Esophagus muscularis mucosa (tissue), 4 donors: Measurements from ENCODE around the gene ARF1. TPM values are rescaled to one million over a fixed set of nuclear protein-coding genes. Genes with fewer than 3 reads are reported as not detected.

Source experiments
- DNase-seq: peaks from one replicate; pipeline ENCODE4 v3.0.0-alpha.2; 2017; ENCODE audit errors: extremely low spot score
- H3K27ac ChIP-seq, 4 donors: fragments of 200-600 bp; sonication (generic); replicated peaks in 1 of 4; 1 replicate in 3 of 4; 2 replicates in 1 of 4; pipeline ENCODE4 v1.5.1; 2016 to 2019; ENCODE audit warnings: mild to moderate bottlenecking in 1 of 4
- H3K27me3 ChIP-seq, 4 donors: fragments of 200-600 bp; sonication (generic); one replicate each; pipeline versions ENCODE4 v1.5.1 to v1.6.0; 2016 to 2019
- H3K36me3 ChIP-seq, 4 donors: fragments of 200-600 bp; sonication (generic); one replicate each; pipeline ENCODE4 v1.5.1; 2016 to 2019
- H3K4me1 ChIP-seq, 4 donors: fragments of 200-600 bp; sonication (generic); one replicate each; pipeline ENCODE4 v1.5.1; 2016 to 2019
- H3K4me3 ChIP-seq, 4 donors: fragments of 200-600 bp; sonication (generic); 1 replicate in 2 of 4; 2 replicates in 2 of 4; pipeline ENCODE4 v1.5.1; 2016 to 2019; ENCODE audit warnings: mild to moderate bottlenecking in 4 of 4, moderate library complexity in 1 of 4
- H3K9me3 ChIP-seq, 4 donors: fragments of 200-600 bp; sonication (generic); 1 replicate in 3 of 4; 2 replicates in 1 of 4; pipeline ENCODE4 v1.5.1; 2016 to 2019
- CTCF ChIP-seq, 3 experiments: fragments of 200-600 bp in 2 of 3; fragments of 450-650 bp in 1 of 3; sonication (generic) in 2 of 3; IDR thresholded peaks; one replicate each; pipeline ENCODE4 v1.5.1; 2017 to 2019; ENCODE audit warnings: antibody characterized with exemption in 3 of 3, mild to moderate bottlenecking in 2 of 3, moderate library complexity in 1 of 3
- EP300 ChIP-seq: sonication (generic); formaldehyde crosslinking; IDR thresholded peaks from one replicate; pipeline ENCODE4 v1.6.1; 2017; ENCODE audit warnings: antibody characterized with exemption
- POLR2A ChIP-seq: fragments of 450-650 bp; IDR thresholded peaks from one replicate; pipeline ENCODE4 v1.6.1; 2017; ENCODE audit warnings: antibody characterized with exemption, moderate library complexity, mild to moderate bottlenecking, low read depth
- POLR2AphosphoS5 ChIP-seq, 2 donors: sonication (generic); formaldehyde crosslinking; IDR thresholded peaks; one replicate each; pipeline ENCODE4 v1.6.1; 2017; ENCODE audit warnings: antibody characterized with exemption in 2 of 2
- WGBS: methylation state at CpG from one replicate; pipeline ENCODE4 v1.1.5; 2018; 5-methylcytosine and 5-hydroxymethylcytosine counted together
- intact Hi-C: fragments of 100-400 bp; cut with DNase I; formaldehyde crosslinking; loops from one replicate; pipeline ENCODE4 v1.15.1; 2023
- total RNA-seq, 4 donors: library from RNA; depleted of rRNA; stranded (reverse); fragments of >200 nt; gene quantifications; one replicate each; pipeline versions ENCODE4 v1.1.0 to v1.2.1, GENCODE V29; 2016

Gene ARF1
- total RNA-seq, 4 donors from 2014 or later, result 238 to 392 (median 346) TPM

DNA sequence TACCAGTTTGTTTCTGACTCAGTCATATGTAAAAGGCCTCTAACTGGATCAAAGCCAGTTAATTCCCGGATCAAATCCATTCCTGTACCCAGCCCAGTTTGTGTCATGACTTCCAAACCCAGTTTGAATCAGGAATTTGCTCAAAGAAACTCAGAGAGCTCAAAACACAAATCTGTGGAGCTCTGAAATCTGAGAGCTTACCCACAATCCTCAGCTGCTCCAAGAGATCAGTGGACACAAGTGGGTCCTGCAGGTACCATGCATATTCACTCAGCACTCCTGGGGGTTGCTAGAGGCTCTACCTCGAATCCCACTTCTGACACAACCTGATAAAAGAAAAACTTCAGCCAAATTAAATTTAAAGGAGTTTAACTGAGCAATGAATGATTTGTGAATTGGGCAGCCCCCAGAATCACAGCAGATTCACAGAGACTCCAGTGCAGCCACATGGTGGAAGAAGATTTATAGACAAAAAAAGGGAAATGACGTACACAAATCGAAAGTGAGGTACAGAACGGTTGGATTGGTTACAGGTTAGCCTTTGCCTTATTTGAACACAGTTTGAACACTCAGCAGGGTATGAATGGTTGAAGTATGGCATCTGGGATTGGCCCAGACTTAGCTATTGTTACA lies 38.5 kb downstream of the ARF1 start:
- 59% methylated on average over 5 of the region's 5 CpGs for WGBS
- no peak for TF ChIP-seq EP300
- no peak for TF ChIP-seq CTCF (IDR thresholded peaks at IDR 0.05)
- no peak for TF ChIP-seq POLR2AphosphoS5 (IDR thresholded peaks at IDR 0.05)
- TF ChIP-seq POLR2A, result no peak
- Histone ChIP-seq H3K9me3 (no peaks in the 10 kb centered on the region), H3K27ac (no peak overlapping the region), H3K27me3 (no peaks in the 10 kb centered on the region), H3K4me3 (no peak overlapping the region), H3K4me1 (no peaks in the 10 kb centered on the region), H3K36me3 (no peaks in the 10 kb centered on the region)
- DNase-seq, result no peak
- intact Hi-C loops, result no loop called here

DNA sequence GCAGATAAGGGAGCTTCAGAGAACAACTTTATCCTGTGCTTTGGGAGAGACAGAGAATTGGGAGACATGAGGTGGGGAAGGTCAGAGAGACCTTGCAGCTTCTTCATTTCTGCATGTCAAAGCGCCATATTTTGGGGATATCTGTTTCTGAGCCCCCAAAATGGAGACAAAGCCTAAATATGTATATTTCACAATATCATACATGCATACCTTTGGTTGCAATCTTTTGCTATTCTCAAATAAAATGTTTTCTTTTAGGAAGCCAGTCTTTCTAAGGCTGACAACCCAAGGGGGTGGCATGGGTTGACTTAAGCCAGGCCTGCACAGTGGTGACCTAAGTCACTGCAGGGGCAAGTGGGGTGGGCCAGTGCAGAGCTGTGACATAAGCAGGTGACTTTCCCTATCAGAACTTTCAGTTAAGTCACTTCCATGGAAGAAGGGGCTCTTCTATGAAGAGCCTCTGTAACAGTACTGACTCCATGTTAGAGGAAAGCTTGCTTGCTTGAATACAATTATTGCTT lies 40.5 kb downstream of the ARF1 start:
- Histone ChIP-seq H3K27ac (no peak overlapping the region), H3K36me3 (no peaks in the 10 kb centered on the region), H3K9me3 (no peaks in the 10 kb centered on the region), H3K4me1 (no peaks in the 10 kb centered on the region), H3K27me3 (peaks cover 0 to 15% (median 0%) of the 10 kb centered on the region in 4 donors), H3K4me3 (no peak overlapping the region)
- WGBS, result 53% methylated on average over 1 of the region's 1 CpG
- TF ChIP-seq EP300, result no peak
- TF ChIP-seq CTCF (IDR thresholded peaks at IDR 0.05), result no peak
- TF ChIP-seq POLR2AphosphoS5 (IDR thresholded peaks at IDR 0.05), result no peak
- TF ChIP-seq POLR2A, result no peak
- intact Hi-C loops, result no loop called here
- DNase-seq, result no peak

- no peaks in the 10 kb centered on the region for H3K4me1 ChIP-seq
Measured at GRCh38 chr1:228123505-228123904, 41.0 kb downstream of the ARF1 start.

GRCh38 chr1:228125185-228125584 lies 42.7 kb downstream of the ARF1 start:
- Histone ChIP-seq H3K27me3 (peaks cover 0 to 35% (median 1%) of the 10 kb centered on the region in 4 donors), H3K27ac (no peak overlapping the region), H3K36me3 (no peaks in the 10 kb centered on the region), H3K4me3 (no peak overlapping the region), H3K9me3 (no peaks in the 10 kb centered on the region), H3K4me1 (no peaks in the 10 kb centered on the region)
- WGBS, result 71% methylated on average over 5 of the region's 5 CpGs
- TF ChIP-seq POLR2AphosphoS5 (IDR thresholded peaks at IDR 0.05), result no peak
- TF ChIP-seq CTCF (IDR thresholded peaks at IDR 0.05), result no peak
- TF ChIP-seq POLR2A, result no peak
- TF ChIP-seq EP300, result no peak
- intact Hi-C loops, result loop anchor here (5.0 kb wide), 1 partner anchor 152 kb away; no protein-coding TSS in a partner anchor
- DNase-seq, result no peak

More at GRCh38 chr1:228123505-228123904, 41.0 kb downstream of the ARF1 start:
- no peak overlapping the region for H3K27ac ChIP-seq
- peaks cover 0 to 20% (median 0%) of the 10 kb centered on the region in 4 donors for H3K27me3 ChIP-seq
- intact Hi-C loops, result no loop called here
- H3K36me3 ChIP-seq, result no peaks in the 10 kb centered on the region
- DNase-seq, result no peak
- TF ChIP-seq POLR2A, result no peak
- TF ChIP-seq POLR2AphosphoS5 (IDR thresholded peaks at IDR 0.05), result no peak
- TF ChIP-seq CTCF (IDR thresholded peaks at IDR 0.05), result no peak
- no peaks in the 10 kb centered on the region for H3K9me3 ChIP-seq
- H3K4me3 ChIP-seq, result no peak overlapping the region
- 67% methylated on average over 2 of the region's 2 CpGs for WGBS
